Activated CD4-positive, CD25-positive, alpha-beta regulatory T cell (primary cell): ENCODE measurements around the gene BGN.

Experiments
- DNase-seq, 4 experiments: peaks; one replicate each; lab custom pipeline; 2025; lab: John Stamatoyannopoulos, UW

BGN gene

GRCh38 chrX:153460826-153461225 lies 34.0 kb upstream of the BGN start:
- peak in 3 of 4 experiments; percentile 10 to 28 (median 18) for DNase-seq

- DNase-seq: no peak
Observed at GRCh38 chrX:153462291-153462690, 32.5 kb upstream of the BGN start.

DNA sequence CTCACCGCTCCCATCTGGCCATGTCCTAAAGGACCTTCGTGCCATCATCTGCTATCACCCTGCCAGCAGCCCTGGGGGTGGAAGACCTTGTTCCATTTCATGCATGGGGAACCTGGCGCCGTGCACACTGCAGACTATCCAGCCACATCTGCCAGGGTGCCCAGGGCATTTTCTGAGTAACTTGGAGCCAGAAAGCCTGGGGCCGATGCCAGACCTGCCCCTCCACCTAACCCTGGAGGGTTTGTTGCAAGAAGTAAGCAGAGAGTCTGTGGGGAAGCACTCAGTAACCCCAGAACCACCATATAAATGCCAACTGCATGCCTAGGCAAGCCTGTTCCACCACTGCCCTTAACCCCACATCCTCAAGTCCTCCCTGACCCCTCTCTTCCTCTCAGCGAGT lies 31.7 kb upstream of the BGN start:
- no peak for DNase-seq

DNA sequence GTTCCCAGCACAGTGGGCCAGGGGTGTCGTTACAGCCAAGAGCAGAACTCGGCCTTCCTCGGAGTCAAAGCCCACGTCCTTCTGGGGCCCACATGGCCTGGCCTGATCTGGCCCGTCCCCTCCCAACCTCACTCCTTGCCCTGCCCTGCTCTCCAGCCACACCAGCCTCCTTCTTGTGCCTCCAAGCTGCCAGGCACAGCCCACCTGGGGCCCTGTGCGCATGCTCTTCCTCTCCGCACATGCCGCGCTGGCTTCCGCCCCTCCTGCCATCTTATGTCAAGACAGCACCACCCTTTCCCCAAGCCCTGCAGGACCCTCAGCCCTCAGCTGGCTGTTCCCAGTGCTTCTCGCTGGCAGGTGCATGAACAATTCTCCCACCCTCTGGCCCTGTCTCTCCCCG lies 31.2 kb upstream of the BGN start:
- no peak for DNase-seq

- no peak for DNase-seq
Observed at GRCh38 chrX:153464116-153464515, 30.7 kb upstream of the BGN start.

DNA sequence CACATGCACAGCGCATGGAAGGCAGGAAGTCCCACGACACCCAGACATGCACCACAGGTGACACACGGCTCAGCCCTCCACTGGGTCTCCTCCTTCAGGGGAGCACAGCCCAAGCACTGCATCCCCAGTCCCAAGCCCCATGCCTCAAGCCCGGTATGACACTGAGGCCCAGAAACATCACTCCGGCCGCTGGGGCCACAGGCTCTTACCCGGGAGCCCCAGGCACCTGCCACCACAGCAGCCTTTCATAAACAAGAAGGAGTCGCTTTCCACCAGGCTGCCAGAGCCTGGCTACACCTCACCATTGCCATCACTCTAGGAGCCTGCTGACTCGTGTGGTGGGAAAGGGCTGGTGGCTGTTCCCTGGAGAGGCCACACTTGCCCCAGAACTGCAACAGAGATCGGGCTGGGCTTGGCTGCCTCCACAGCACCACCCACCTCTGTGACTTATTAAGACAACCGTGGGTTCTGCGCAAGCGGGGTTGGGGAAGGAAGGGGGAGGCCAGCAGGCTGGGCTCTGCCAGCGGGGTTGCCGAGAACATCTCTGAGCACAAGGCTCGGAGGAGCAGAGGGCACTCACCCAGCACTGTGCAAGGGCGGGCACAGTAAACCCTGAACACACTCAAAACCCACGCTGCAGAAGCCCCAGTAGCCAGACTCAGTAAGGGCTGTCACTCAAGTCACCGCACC lies 28.9 kb upstream of the BGN start:
- DNase-seq: no peak

- DNase-seq: no peak
Observed at GRCh38 chrX:153468008-153468580, 26.7 kb upstream of the BGN start.

GRCh38 chrX:153469811-153470410 lies 24.9 kb upstream of the BGN start:
- peak; percentile 13 to 54 (median 43) for DNase-seq

DNA sequence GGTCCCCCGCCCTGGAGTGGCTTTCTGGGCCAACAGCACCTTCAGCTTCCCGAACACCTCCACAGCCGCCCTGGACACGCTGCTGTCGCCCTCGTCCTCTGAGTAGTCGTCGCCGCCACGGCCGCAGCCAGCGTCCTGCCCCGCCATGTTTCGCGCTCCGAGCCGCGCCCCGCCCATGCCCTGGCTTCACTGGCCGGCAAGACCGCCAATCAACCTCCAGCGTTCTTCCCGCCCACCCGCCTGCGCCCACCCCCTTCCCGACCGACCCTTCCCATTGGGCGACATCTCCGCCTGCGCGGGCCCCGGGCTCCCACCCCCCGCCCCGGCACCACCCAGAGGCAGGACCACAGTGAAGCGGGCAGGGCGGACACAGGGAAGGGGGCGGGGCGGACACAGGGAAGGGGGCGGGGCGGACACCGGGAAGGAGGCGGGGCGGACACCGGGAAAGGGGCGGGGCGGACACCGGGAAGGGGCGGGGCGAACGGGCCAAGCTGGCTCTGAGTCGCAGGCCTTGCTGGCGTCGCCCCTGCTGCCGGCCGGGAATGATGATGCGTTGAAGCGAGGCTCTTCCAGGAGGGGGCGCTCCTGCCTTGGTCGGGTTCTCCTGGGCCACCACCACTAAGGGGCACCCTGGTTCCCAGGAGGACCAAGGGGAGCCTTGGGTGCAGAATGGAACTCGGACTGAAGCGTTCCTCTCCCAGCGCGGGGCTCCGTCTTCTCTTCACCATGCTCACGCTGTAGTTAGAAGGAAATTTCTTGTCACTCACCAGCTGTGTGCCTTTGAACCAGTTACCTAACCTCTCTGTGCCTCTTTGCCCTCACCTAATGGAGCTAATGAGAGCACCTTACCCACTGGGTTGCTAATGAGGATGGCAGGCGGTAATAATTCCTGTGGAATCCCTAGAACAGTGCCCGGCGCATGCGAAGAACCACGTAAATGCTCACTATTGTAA lies 24.1 kb upstream of the BGN start, which contains the start of gene HAUS7:
HAUS7 (minus strand) TSS at position 166 of the 953 bp plus-strand sequence; CDS start at position 147, 19 bp downstream.
- peak; percentile 82 to 95 (median 86) for DNase-seq

DNA sequence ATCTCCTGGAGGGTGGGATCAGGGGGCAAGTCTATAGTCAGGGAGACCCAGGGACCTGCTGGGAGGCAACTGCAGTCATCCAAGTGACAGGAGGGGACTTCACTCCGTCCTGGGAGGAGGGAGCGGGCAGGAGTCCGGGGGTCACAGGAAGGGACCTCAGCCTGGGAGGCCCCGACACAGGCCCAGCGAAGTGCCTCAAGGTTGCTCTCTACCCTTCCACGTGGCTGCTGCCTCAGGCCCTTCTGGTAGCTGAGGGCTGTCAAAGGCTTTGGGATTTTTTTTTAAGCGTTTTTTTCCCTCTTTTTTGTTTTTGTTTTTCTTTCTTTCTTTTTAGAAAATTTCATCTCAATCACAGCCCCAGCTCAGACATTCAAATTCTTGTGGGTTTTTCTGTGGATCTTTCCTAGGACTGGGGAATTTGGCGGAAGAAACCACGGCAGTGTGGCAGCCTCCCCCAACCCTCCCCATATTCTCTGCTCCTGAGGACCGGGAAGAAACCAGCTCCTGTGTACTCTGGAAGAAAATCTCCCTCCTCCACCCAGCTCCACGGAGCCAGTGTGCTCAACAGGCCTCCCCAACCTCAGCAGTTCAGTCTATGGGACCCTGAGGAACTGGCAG lies 23.0 kb upstream of the BGN start:
- DNase-seq: no peak

DNA sequence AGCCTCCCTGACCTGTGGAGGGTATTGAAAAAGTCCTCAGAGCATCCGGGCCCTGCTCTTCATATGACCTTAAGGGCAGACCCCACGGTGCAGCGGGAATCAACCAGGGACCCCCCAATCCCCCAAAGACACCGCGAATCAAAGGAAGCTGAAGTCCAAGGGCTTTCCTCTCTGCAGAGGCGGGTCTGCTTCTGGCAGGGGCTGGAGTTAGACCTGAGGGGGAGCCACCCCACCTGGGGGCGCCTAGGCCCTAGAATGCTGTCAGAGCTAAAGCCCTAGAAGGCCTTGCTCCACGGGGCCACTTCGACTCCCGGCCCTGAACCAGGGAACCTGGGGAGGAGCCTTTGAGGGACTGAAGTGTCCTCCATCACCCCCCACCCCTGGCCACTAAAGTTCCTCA lies 21.7 kb upstream of the BGN start:
- no peak for DNase-seq

GRCh38 chrX:153474266-153474665 lies 20.5 kb upstream of the BGN start:
- no peak for DNase-seq

DNA sequence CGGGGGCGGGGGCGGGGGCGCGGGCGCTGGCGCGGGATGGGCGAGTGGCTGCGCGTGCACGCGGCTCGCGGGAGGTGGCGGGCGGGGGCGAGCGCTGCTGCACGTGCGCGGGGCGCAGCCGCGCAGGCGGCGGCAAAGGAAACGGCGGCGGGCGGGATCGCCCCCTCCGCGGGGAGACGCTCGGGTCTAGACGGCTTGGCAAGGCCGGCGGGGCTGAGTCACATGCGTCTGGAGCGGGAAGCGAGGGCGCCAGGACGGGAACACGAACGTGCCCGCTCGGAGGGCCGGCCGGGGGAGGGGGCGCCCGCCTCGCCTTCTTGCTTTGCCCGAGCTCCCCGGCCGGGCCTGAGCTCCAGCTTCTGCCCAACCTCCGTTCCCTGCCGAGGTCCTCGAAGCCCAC lies 20.1 kb upstream of the BGN start:
- DNase-seq: peak in 2 of 4 experiments; percentile 22 to 29

DNA sequence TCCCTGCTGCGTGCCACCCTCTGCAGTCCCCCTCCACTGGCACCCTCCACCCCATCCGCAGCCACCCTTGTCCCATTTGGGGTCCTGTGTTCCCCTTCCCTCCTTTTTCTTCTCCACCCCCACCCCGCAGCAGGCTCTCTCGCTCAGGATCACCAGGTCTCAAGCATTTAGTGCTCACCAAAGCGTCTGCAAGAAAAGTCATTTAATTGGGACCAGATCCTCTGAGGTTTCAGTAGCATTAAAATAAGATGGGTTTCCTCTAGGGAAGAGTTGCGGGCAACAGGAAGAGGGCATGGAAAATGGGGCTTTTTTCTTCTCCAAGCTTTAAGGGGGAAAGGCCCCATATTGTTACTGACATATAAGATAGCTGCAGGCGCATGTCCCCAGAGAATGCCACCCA lies 19.5 kb upstream of the BGN start:
- no peak for DNase-seq

DNA sequence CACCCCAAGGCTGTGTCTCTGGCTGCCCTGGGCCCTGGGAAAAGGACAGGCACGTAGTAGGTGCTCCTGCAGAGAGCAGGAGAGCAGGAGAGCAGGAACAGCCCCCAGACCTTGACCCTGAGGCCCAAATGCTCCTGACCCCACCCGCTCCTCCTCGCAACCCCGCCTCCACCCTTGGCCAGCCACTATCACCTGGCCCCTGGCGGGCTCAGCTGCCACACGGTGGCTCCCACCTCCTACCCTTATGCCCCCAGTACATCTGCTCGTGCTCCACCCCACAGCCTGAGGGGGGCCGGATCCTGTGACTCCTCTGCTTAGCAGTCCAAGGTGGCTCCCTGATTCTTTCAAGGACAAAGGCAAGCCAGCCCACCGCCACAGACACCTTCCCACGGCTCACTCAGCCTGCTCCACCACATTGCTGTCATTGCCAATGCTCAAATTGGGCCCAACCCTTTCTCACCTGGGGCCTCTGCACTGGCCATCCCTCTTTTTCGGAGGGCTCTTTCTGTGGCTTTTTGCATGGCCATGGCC lies 19.0 kb upstream of the BGN start:
- no peak for DNase-seq

- DNase-seq: no peak
Observed at GRCh38 chrX:153476666-153477363, 18.0 kb upstream of the BGN start.

- no peak for DNase-seq
Observed at GRCh38 chrX:153477364-153477857, 17.4 kb upstream of the BGN start.

- DNase-seq: no peak
Observed at GRCh38 chrX:153477901-153478300, 16.9 kb upstream of the BGN start.

DNA sequence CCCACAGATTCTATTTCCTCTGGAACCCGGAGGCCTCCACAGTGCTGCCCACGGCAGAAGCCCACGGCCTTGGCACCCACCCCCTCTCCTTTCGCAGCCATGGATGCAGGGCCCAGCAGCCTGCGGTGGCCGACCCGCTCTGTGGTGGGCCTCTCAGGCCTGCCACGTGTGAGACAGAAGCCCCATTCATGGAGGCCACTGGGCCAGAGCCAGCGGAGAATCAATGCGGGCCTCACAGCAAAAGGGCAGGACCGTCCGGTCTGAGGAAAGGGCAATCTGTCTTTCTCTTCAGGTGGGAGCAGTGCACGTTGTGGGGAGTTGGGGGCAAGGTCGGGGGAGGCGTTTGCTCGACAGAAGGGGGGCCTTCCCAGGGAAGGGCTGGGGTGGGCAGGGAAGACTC lies 16.0 kb upstream of the BGN start:
- no peak for DNase-seq

GRCh38 chrX:153481043-153481442 lies 13.7 kb upstream of the BGN start:
- DNase-seq: no peak
